ENCODE measurements around the gene RASL11B.
A peak's percentile ranks its signal among the peaks of the same experiment; 100 is the strongest.

The RASL11B gene

GRCh38 chr4:52836120-52836519 is 26.0 kb upstream of the RASL11B start:
- no peaks in the 10 kb centered on the region for H3K4me1 ChIP-seq

DNA sequence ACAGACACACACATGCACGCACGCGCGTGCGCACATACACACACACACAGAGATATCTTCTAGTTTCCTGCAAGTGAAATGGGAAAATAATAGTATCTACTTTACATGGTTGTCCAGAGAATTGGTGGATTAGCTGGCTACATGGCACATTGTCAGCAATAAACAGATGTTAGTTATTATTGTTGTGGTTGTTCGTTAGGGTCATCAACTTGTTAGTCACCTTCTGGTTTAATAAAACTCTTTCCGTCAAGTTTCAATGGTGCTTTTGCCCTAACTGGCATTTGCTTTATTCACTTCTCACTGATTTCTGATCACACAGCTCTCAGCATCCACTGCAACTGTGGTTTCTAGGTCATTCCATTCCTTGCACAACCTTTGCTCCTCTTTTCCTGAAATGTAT is 25.4 kb upstream of the RASL11B start:
- no peak for TF ChIP-seq Cebpa-rat (IDR thresholded peaks at IDR 0.05)
- no peaks in the 10 kb centered on the region for H3K9me3 ChIP-seq
- H3K27me3 ChIP-seq, result no peaks in the 10 kb centered on the region
- no peak overlapping the region for H3K4me3 ChIP-seq
- H3K4me2 ChIP-seq, result no peak overlapping the region
- no peak overlapping the region for H3K27ac ChIP-seq
- no peaks in the 10 kb centered on the region for H3K36me3 ChIP-seq
- H3K4me1 ChIP-seq, result no peaks in the 10 kb centered on the region
- no peaks in the 10 kb centered on the region for H4K20me1 ChIP-seq
- H3K9ac ChIP-seq, result no peak overlapping the region

More at GRCh38 chr4:52836120-52836519, 26.0 kb upstream of the RASL11B start:
- Histone ChIP-seq H3K9ac (no peak overlapping the region), H3K9me3 (no peaks in the 10 kb centered on the region), H3K4me3 (no peak overlapping the region), H3K27me3 (no peaks in the 10 kb centered on the region), H3K4me2 (no peak overlapping the region), H3K36me3 (no peaks in the 10 kb centered on the region), H4K20me1 (no peaks in the 10 kb centered on the region), H3K27ac (no peak overlapping the region)
- TF ChIP-seq Cebpa-rat (IDR thresholded peaks at IDR 0.05), result no peak

GRCh38 chr4:52837716-52838558 is 24.2 kb upstream of the RASL11B start:
- no peak for TF ChIP-seq Cebpa-rat (IDR thresholded peaks at IDR 0.05)
- no peaks in the 10 kb centered on the region for H4K20me1 ChIP-seq
- no peak overlapping the region for H3K4me3 ChIP-seq
- H3K27ac ChIP-seq, result no peak overlapping the region
- H3K4me2 ChIP-seq, result no peak overlapping the region
- H3K27me3 ChIP-seq, result no peaks in the 10 kb centered on the region
- no peaks in the 10 kb centered on the region for H3K9me3 ChIP-seq
- no peaks in the 10 kb centered on the region for H3K36me3 ChIP-seq
- no peak overlapping the region for H3K9ac ChIP-seq
- peaks cover 11% of the 10 kb centered on the region for H3K4me1 ChIP-seq

DNA sequence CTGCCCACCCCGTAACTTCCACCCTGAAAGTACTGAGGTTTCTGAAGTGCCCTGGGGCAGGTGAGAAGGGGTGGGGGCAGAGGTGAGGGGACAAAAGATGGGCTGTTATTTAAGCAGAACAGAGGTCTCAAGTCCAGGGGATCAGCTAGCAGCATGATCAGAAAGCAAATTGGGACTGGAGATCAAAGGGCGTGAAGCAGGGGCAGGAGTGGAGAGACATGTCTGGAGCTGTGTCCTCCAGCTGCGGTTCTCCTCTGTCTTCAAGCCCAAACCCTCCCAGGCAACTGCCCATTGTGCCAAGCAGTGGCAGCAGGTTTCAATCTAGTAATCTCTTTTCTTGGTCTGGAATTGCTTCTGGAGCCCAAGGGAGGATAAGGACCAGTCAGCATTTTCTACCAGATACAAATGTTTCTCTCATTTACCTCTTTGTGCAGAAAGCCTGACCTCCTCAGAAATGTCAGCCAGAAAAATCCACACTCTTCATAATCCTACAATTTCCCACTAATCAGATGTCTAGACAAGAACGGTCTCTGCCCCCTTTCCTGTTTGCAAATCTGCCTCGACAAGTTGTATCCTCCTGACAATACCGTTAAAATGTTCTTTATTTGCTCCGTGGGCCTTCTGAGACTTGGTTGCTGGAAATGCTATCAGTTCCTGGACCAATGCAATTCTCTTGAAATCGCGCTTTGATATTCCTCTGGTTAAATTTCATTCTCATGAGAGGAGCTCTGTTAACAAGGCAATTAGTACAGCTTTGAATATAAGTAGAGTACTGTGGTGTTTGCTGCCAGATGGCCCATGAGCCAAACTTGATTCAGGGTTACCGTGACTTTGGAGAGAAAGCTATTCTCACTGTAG is 23.2 kb upstream of the RASL11B start:
- Histone ChIP-seq H3K9ac (no peak overlapping the region), H3K4me3 (no peak overlapping the region), H3K27me3 (no peaks in the 10 kb centered on the region), H3K27ac (no peak overlapping the region), H3K9me3 (no peaks in the 10 kb centered on the region), H3K4me2 (no peak overlapping the region), H4K20me1 (no peaks in the 10 kb centered on the region), H3K4me1 (peaks cover 22% of the 10 kb centered on the region), H3K36me3 (no peaks in the 10 kb centered on the region)
- no peak for TF ChIP-seq Cebpa-rat (IDR thresholded peaks at IDR 0.05)

GRCh38 chr4:52840531-52841370 is 21.4 kb upstream of the RASL11B start:
- no peaks in the 10 kb centered on the region for H3K9me3 ChIP-seq
- H3K36me3 ChIP-seq, result no peaks in the 10 kb centered on the region
- peaks cover 27% of the 10 kb centered on the region for H3K4me1 ChIP-seq
- H3K27ac ChIP-seq, result no peak overlapping the region
- no peak overlapping the region for H3K4me3 ChIP-seq
- H3K4me2 ChIP-seq, result no peak overlapping the region
- no peak for TF ChIP-seq Cebpa-rat (IDR thresholded peaks at IDR 0.05)
- H4K20me1 ChIP-seq, result no peaks in the 10 kb centered on the region
- H3K27me3 ChIP-seq, result no peaks in the 10 kb centered on the region
- no peak overlapping the region for H3K9ac ChIP-seq

- H3K4me2 ChIP-seq, result peak overlapping the region; percentile 69; the same call in 1 of the 2 replicates
- no peak overlapping the region for H3K9ac ChIP-seq
- H3K27me3 ChIP-seq, result no peaks in the 10 kb centered on the region
- no peak for TF ChIP-seq Cebpa-rat (IDR thresholded peaks at IDR 0.05)
- no peaks in the 10 kb centered on the region for H4K20me1 ChIP-seq
- H3K9me3 ChIP-seq, result no peaks in the 10 kb centered on the region
- H3K4me1 ChIP-seq, result peaks cover 27% of the 10 kb centered on the region
- H3K27ac ChIP-seq, result peak overlapping the region; percentile 48; the same call in 1 of the 2 replicates
- no peaks in the 10 kb centered on the region for H3K36me3 ChIP-seq
- H3K4me3 ChIP-seq, result no peak overlapping the region
Observed at GRCh38 chr4:52841682-52842456, 20.2 kb upstream of the RASL11B start.

DNA sequence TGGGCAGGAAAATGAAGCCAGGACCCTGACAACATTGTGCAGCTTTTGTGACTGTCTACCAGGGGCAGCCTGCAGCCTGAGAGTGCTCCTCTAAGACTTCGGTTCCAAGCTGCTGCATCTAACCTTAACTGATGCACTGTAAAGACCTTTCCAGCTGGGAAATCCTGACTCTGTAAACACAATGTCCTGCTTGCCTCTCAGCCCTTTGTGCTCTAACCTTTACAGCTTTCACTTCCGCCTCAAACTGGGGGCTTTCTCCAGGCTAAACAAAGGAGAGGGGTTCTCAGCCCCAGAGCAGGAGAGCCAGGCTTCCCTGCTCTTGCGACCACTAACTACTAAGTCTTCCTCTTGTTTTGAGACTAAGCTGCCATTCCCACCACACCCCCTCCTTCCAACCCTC is 19.3 kb upstream of the RASL11B start:
- H3K27me3 ChIP-seq, result no peaks in the 10 kb centered on the region
- H4K20me1 ChIP-seq, result no peaks in the 10 kb centered on the region
- no peak overlapping the region for H3K4me3 ChIP-seq
- H3K27ac ChIP-seq, result peak overlapping the region; percentile 48
- no peak for TF ChIP-seq Cebpa-rat (IDR thresholded peaks at IDR 0.05)
- H3K36me3 ChIP-seq, result no peaks in the 10 kb centered on the region
- H3K4me2 ChIP-seq, result peak overlapping the region; percentile 69
- peaks cover 27% of the 10 kb centered on the region for H3K4me1 ChIP-seq
- no peaks in the 10 kb centered on the region for H3K9me3 ChIP-seq
- no peak overlapping the region for H3K9ac ChIP-seq

DNA sequence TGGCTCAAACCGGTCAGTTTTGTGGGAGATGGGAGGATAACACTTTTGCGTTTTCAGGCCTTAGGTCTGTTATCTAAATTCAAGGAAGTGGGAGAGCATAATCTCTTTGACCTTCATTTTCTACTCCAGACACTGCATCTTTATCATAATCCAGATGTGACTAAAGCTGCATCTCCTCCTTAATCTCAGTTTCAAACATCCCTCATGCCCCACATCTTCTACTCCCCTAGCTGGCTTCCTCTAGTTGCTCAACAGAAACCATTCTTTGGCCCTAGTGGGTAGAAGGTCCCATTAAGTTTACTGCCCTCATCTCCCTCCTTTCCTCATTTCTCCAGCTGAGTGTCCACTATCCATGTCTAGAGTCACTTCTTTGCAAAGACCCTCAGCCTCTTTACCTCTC is 18.8 kb upstream of the RASL11B start:
- Histone ChIP-seq H4K20me1 (no peaks in the 10 kb centered on the region), H3K9ac (no peak overlapping the region), H3K27me3 (no peaks in the 10 kb centered on the region), H3K27ac (peak overlapping the region; percentile 48; the same call in 1 of the 2 replicates), H3K9me3 (no peaks in the 10 kb centered on the region), H3K4me2 (peak overlapping the region; percentile 69), H3K4me3 (no peak overlapping the region), H3K4me1 (peaks cover 27% of the 10 kb centered on the region), H3K36me3 (no peaks in the 10 kb centered on the region)
- no peak for TF ChIP-seq Cebpa-rat (IDR thresholded peaks at IDR 0.05)

DNA sequence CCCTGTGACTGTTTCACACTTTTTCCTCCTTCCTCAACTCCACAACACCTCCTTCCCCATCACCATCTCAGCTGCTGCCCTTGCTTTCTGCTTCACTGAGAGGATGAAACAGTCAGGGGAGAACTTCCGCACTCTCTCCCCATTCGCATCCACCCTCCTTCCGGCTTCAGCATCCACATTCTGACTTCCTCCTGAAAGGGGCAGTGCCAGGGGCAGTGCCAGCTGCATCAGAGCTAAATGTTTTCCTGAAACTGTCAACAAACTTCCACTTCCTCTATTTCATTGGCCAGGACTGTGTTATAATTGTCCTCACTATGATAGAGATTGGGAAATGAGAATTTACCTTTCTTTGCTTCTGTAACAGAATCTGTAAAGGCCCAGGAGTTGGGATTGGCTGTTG is 18.2 kb upstream of the RASL11B start:
- peak overlapping the region; percentile 69 for H3K4me2 ChIP-seq
- no peak overlapping the region for H3K9ac ChIP-seq
- H3K36me3 ChIP-seq, result no peaks in the 10 kb centered on the region
- H3K9me3 ChIP-seq, result no peaks in the 10 kb centered on the region
- H3K4me1 ChIP-seq, result peaks cover 27% of the 10 kb centered on the region
- no peak for TF ChIP-seq Cebpa-rat (IDR thresholded peaks at IDR 0.05)
- no peaks in the 10 kb centered on the region for H3K27me3 ChIP-seq
- no peaks in the 10 kb centered on the region for H4K20me1 ChIP-seq
- H3K27ac ChIP-seq, result peak overlapping the region; percentile 48; the same call in 1 of the 2 replicates
- no peak overlapping the region for H3K4me3 ChIP-seq

Data from BLaER1 (cell line).